Measurements from ENCODE around the gene TMEM161B.
"Not testable (repeated sequence)": the region's sequence is repeated elsewhere in the genome, so short reads cannot be mapped to it uniquely, and the experiment has no call there.

TMEM161B gene

GRCh38 chr5:88188458-88189132 lies 80.0 kb downstream of the TMEM161B start:
- in situ Hi-C loops (cut with MboI; ENCODE audit: low sequenced_read_pairs): no loop called here

GRCh38 chr5:88183255-88183654 lies 85.4 kb downstream of the TMEM161B start:
- in situ Hi-C loops (cut with MboI; ENCODE audit: low sequenced_read_pairs): no loop called here

- in situ Hi-C loops (cut with MboI; ENCODE audit: low sequenced_read_pairs): not testable (repeated sequence)
These were observed 91.2 kb downstream of the TMEM161B start for GRCh38 chr5:88177486-88177885.

GRCh38 chr5:88172847-88173758 lies 95.5 kb downstream of the TMEM161B start:
- in situ Hi-C loops (cut with MboI; ENCODE audit: low sequenced_read_pairs): no loop called here

- in situ Hi-C loops (cut with MboI; ENCODE audit: low sequenced_read_pairs): no loop called here
These were observed 109.1 kb downstream of the TMEM161B start for GRCh38 chr5:88159591-88159990.

- in situ Hi-C loops (cut with MboI; ENCODE audit: low sequenced_read_pairs): no loop called here
These were observed 110.6 kb downstream of the TMEM161B start for GRCh38 chr5:88158056-88158455.

GRCh38 chr5:88154891-88155290 lies 113.8 kb downstream of the TMEM161B start:
- in situ Hi-C loops (cut with MboI; ENCODE audit: low sequenced_read_pairs): no loop called here

- in situ Hi-C loops (cut with MboI; ENCODE audit: low sequenced_read_pairs): no loop called here
These were observed 117.9 kb downstream of the TMEM161B start for GRCh38 chr5:88150747-88151146.

- in situ Hi-C loops (cut with MboI; ENCODE audit: low sequenced_read_pairs): no loop called here
These were observed 122.8 kb downstream of the TMEM161B start for GRCh38 chr5:88145611-88146467.

GRCh38 chr5:88145221-88145610 lies 123.4 kb downstream of the TMEM161B start:
- in situ Hi-C loops (cut with MboI; ENCODE audit: low sequenced_read_pairs): no loop called here
